ENCODE results near the gene ACOX3. TPM values are rescaled to one million over a fixed set of nuclear protein-coding genes. Genes with fewer than 3 reads are reported as not detected.
"Not testable (repeated sequence)": the region's sequence is repeated elsewhere in the genome, so short reads cannot be mapped to it uniquely, and the experiment has no call there.

ACOX3 gene
- polyA plus RNA-seq, 1 of the 3 experiments (the other 2 are of a cell fraction) = 8.4 TPM

DNA sequence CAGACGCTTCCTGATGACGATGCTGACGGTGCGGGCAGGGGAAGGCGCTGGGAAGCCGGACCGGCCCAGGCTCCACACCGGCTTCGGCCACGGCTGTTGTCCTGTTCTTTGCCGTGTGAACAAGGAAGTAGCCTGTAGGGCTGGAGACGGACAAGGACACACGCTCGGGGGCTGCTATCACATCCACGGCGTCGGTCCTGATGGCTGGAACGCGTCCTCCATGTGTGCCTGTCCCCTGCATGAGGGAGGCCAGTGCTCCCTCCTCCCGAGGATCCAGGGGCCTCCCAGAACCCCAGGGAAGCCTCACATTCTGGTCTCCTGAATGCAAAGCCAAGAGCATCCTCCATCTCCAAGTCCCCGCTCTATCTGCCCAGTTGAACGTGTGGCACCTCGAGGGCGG, 53.8 kb downstream of the ACOX3 start:
- Histone ChIP-seq H3K9me2 (no peaks in the 10 kb centered on the region), H3K79me2 (ENCODE audit: insufficient read depth) (no peaks in the 10 kb centered on the region), H3K4me1 (ENCODE audit: control insufficient read depth in 1 of 2, insufficient read depth in 2 of 2, low read depth in 1 of 2, low read length in 1 of 2) (peaks cover 0 to 23% of the 10 kb centered on the region in 2 experiments; a peak in 1 of 4 replicates), H3K36me3 (replicated peaks in 1 of 2; ENCODE audit: control insufficient read depth in 1 of 2, insufficient read depth in 2 of 2, low read length in 1 of 2) (peaks cover 12 to 38% of the 10 kb centered on the region in 2 experiments), H3K27me3 (ENCODE audit: insufficient read depth) (no peaks in the 10 kb centered on the region), H3K9ac (no peak overlapping the region), H4K20me1 (ENCODE audit: insufficient read depth) (no peaks in the 10 kb centered on the region), H3F3A (replicated peaks; ENCODE audit: insufficient read depth) (no peaks in the 10 kb centered on the region), H2AFZ (ENCODE audit: low read depth) (no peak overlapping the region), H3K4me2 (no peak overlapping the region), H3K27ac (ENCODE audit: low read depth in 2 of 2, low read length in 1 of 2) (no peak overlapping the region), H3K4me3 (ENCODE audit: low read depth in 2 of 2, low read length in 1 of 2) (no peak overlapping the region), H3K9me3 (no peaks in the 10 kb centered on the region)
- POLR2A ChIA-PET = no interaction called here
- CTCF ChIA-PET = interaction anchor here (1.7 kb wide), 1 partner anchor 16 kb away, joined by 5 read pairs; no protein-coding TSS in a partner anchor
- WGBS (ENCODE audit: low lambda C conversion rate) = 100% methylated on average over 12 of the region's 24 CpGs
- DNase-seq = no peak
- no peak for TF ChIP-seq SMC3 (IDR thresholded peaks at IDR 0.05; ENCODE audit: low read depth, low read length)
- no peak for TF ChIP-seq RXRA (IDR thresholded peaks at IDR 0.05; ENCODE audit: borderline replicate concordance, low read depth)
- no peak for TF ChIP-seq USF2 (IDR thresholded peaks at IDR 0.05; ENCODE audit: borderline replicate concordance, low read depth, low read length)
- no peak for TF ChIP-seq ELF1 (IDR thresholded peaks at IDR 0.05)
- no peak for TF ChIP-seq MEF2A (IDR thresholded peaks at IDR 0.05; ENCODE audit: borderline replicate concordance, low read depth)
- no peak for TF ChIP-seq IRF3 (IDR thresholded peaks at IDR 0.05; ENCODE audit: low read depth, low read length)
- no peak for TF ChIP-seq YY1 (IDR thresholded peaks at IDR 0.05; ENCODE audit: low read depth)
- no peak for TF ChIP-seq FOSL2 (IDR thresholded peaks at IDR 0.05; ENCODE audit: borderline replicate concordance, low read depth)
- TF ChIP-seq POLR2AphosphoS5 (IDR thresholded peaks at IDR 0.05; ENCODE audit: low read depth, low read length) = no peak
- no peak for TF ChIP-seq RCOR1 (IDR thresholded peaks at IDR 0.05; ENCODE audit: low read length)
- no peak for TF ChIP-seq GABPA (IDR thresholded peaks at IDR 0.05; ENCODE audit: low read depth)
- no peak for TF ChIP-seq EZH2phosphoT487 (IDR thresholded peaks at IDR 0.05; ENCODE audit: borderline replicate concordance, low read depth)

DNA sequence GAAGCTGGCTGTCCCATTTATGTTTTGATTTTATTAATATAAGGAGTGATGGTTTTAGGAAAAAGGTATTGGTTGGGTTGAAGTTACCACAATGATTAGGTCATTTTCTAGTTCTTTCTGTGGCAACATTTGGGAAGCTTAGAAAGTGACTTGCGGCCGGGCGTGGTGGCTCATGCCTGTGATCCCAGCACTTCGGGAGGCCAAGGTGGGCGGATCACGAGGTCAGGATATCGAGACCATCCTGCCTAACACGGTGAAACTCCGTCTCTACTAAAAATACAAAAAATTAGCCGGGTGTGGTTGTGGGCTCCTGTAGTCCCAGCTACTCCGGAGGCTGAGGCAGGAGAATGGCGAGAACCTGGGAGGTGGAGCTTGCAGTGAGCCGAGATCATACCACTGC, 54.4 kb downstream of the ACOX3 start:
- H3K27ac ChIP-seq (ENCODE audit: low read depth in 2 of 2, low read length in 1 of 2); H3K79me2 ChIP-seq (ENCODE audit: insufficient read depth); H3K9me2 ChIP-seq; DNase-seq; H4K20me1 ChIP-seq (ENCODE audit: insufficient read depth); H3K9me3 ChIP-seq; H3K27me3 ChIP-seq (ENCODE audit: insufficient read depth); H3K4me3 ChIP-seq (ENCODE audit: low read depth in 2 of 2, low read length in 1 of 2); H3F3A ChIP-seq (replicated peaks; ENCODE audit: insufficient read depth); H3K4me2 ChIP-seq; H2AFZ ChIP-seq (ENCODE audit: low read depth); H3K9ac ChIP-seq: not testable (repeated sequence)
- peaks cover 0 to 18% of the 10 kb centered on the region in 2 experiments; a peak in 1 of 4 replicates for H3K4me1 ChIP-seq (ENCODE audit: control insufficient read depth in 1 of 2, insufficient read depth in 2 of 2, low read depth in 1 of 2, low read length in 1 of 2)
- ChIA-PET CTCF (interaction anchor here (0.7 to 1.7 kb wide), 4 partner anchors 8 to 111 kb away, joined by 3 to 6 read pairs (median 4); no protein-coding TSS in a partner anchor), POLR2A (interaction anchor here (1.2 kb wide), 1 partner anchor 8 kb away, joined by 3 read pairs; no protein-coding TSS in a partner anchor)
- peaks cover 6 to 34% of the 10 kb centered on the region in 2 experiments for H3K36me3 ChIP-seq (replicated peaks in 1 of 2; ENCODE audit: control insufficient read depth in 1 of 2, insufficient read depth in 2 of 2, low read length in 1 of 2)
- 92% methylated on average over 13 of the region's 13 CpGs for WGBS (ENCODE audit: low lambda C conversion rate)
